ENCODE results near the gene KPNA1. TPM values are rescaled to one million over a fixed set of nuclear protein-coding genes. Genes with fewer than 3 reads are reported as not detected.

Gene KPNA1
- total RNA-seq, 2 experiments from 2014 or later: 45.2 to 65.6 TPM

- CTCF ChIA-PET: interaction anchor here (2.0 kb wide), 1 partner anchor 10 kb away, joined by 6 read pairs; the partner anchor contains the start of gene FAM162A
These were observed 140.7 kb downstream of the KPNA1 start for GRCh38 chr3:122374034-122374433.

More at GRCh38 chr3:122374034-122374433, 140.7 kb downstream of the KPNA1 start:
- H3K4me1 Mint-ChIP-seq: peaks cover 16% of the 10 kb centered on the region
- no peak for DNase-seq
- H3K27ac Mint-ChIP-seq: no peak overlapping the region
- no peak for ATAC-seq
- no peaks in the 10 kb centered on the region for H3K27me3 Mint-ChIP-seq
- H3K36me3 Mint-ChIP-seq: peaks cover 30% of the 10 kb centered on the region
- no peaks in the 10 kb centered on the region for H3K9me3 Mint-ChIP-seq (ENCODE audit: low read depth)
- no peak overlapping the region for H3K4me3 Mint-ChIP-seq

Other genes with a start within 250 kb of the KPNA1 start
- not detected for gene CSTA, start 189.7 kb downstream of the KPNA1 start, total RNA-seq
- gene MIX23, start 131.7 kb downstream of the KPNA1 start, total RNA-seq: 10 to 100 TPM; 39.3 to 48.9 TPM
- gene FAM162A, start 130.8 kb downstream of the KPNA1 start, total RNA-seq: 10 to 100 TPM; 51.3 to 63.9 TPM
- gene WDR5B, start 98.9 kb downstream of the KPNA1 start, total RNA-seq: 1 to 10 TPM; 4.6 to 4.8 TPM
- gene PARP9, start 49.4 kb upstream of the KPNA1 start, total RNA-seq: 100 to 1,000 TPM in 1 of 2 experiments, 10 to 100 TPM in 1; 91.8 to 147 TPM
- 100 to 1,000 TPM; 108 to 138 TPM for gene DTX3L, start 49.4 kb upstream of the KPNA1 start, total RNA-seq
- 10 to 100 TPM; 36.1 to 40.6 TPM for gene PARP15, start 62.7 kb upstream of the KPNA1 start, total RNA-seq
- 100 to 1,000 TPM; 133 to 194 TPM for gene PARP14, start 165.9 kb upstream of the KPNA1 start, total RNA-seq

All from activated CD8-positive, alpha-beta memory T cell treated with anti-CD3 and anti-CD28 coated beads, Interleukin-2, amount 10 ng/mL, durations not matched to agents 7 days and 5 days (primary cell).